GOT3 (cell line): ENCODE results near the gene TSR3.

Experiments used
- DNase-seq: peaks from one replicate; lab custom pipeline; 2025; ENCODE audit warnings: mixed read lengths; lab: John Stamatoyannopoulos, UW

TSR3 gene

GRCh38 chr16:1351582-1352362, at the start of gene TSR3, which contains the start of gene GNPTG:
Gene TSR3 (minus strand): TSS chr16:1351878. CDS start chr16:1351804, 74 bp downstream.
Gene GNPTG (plus strand): TSS chr16:1351931. CDS start chr16:1351966, 35 bp downstream.
- peak; percentile 44 for DNase-seq

- no peak for DNase-seq
These were observed 49.5 kb upstream of the TSR3 start for GRCh38 chr16:1401061-1401757.

GRCh38 chr16:1398826-1399581, 47.3 kb upstream of the TSR3 start:
- no peak for DNase-seq

GRCh38 chr16:1398351-1398750, 46.7 kb upstream of the TSR3 start:
- no peak for DNase-seq

- no peak for DNase-seq
These were observed 46.1 kb upstream of the TSR3 start for GRCh38 chr16:1397779-1398178.

GRCh38 chr16:1395444-1396031, 43.9 kb upstream of the TSR3 start:
- no peak for DNase-seq

- DNase-seq: no peak
These were observed 42.8 kb upstream of the TSR3 start for GRCh38 chr16:1394367-1394951.

- DNase-seq: no peak
These were observed 42.0 kb upstream of the TSR3 start for GRCh38 chr16:1393613-1394176.

- no peak for DNase-seq
These were observed 41.1 kb upstream of the TSR3 start for GRCh38 chr16:1392826-1393225.

GRCh38 chr16:1390239-1390779, 38.6 kb upstream of the TSR3 start:
- DNase-seq: no peak

GRCh38 chr16:1389762-1390161, 38.1 kb upstream of the TSR3 start:
- no peak for DNase-seq

- DNase-seq: no peak
These were observed 35.7 kb upstream of the TSR3 start for GRCh38 chr16:1387331-1387730.

GRCh38 chr16:1385232-1385631, 33.6 kb upstream of the TSR3 start:
- no peak for DNase-seq

GRCh38 chr16:1383556-1383955, 31.9 kb upstream of the TSR3 start:
- DNase-seq: no peak

- DNase-seq: no peak
These were observed 30.1 kb upstream of the TSR3 start for GRCh38 chr16:1381612-1382406.

- DNase-seq: no peak
These were observed 28.5 kb upstream of the TSR3 start for GRCh38 chr16:1380195-1380594.

GRCh38 chr16:1379304-1380076, 27.8 kb upstream of the TSR3 start:
- no peak for DNase-seq

GRCh38 chr16:1378804-1379303, 27.2 kb upstream of the TSR3 start:
- DNase-seq: peak; percentile 60

- DNase-seq: no peak
These were observed 26.6 kb upstream of the TSR3 start for GRCh38 chr16:1378087-1378803.
